RKO (cell line): ENCODE measurements around the gene COPRS.

Experiments
- DNase-seq: peaks from one replicate; pipeline ENCODE4 v3.0.0-alpha.2; 2016; ENCODE audit warnings: low spot score

Gene COPRS, protein sequence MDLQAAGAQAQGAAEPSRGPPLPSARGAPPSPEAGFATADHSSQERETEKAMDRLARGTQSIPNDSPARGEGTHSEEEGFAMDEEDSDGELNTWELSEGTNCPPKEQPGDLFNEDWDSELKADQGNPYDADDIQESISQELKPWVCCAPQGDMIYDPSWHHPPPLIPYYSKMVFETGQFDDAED

DNA sequence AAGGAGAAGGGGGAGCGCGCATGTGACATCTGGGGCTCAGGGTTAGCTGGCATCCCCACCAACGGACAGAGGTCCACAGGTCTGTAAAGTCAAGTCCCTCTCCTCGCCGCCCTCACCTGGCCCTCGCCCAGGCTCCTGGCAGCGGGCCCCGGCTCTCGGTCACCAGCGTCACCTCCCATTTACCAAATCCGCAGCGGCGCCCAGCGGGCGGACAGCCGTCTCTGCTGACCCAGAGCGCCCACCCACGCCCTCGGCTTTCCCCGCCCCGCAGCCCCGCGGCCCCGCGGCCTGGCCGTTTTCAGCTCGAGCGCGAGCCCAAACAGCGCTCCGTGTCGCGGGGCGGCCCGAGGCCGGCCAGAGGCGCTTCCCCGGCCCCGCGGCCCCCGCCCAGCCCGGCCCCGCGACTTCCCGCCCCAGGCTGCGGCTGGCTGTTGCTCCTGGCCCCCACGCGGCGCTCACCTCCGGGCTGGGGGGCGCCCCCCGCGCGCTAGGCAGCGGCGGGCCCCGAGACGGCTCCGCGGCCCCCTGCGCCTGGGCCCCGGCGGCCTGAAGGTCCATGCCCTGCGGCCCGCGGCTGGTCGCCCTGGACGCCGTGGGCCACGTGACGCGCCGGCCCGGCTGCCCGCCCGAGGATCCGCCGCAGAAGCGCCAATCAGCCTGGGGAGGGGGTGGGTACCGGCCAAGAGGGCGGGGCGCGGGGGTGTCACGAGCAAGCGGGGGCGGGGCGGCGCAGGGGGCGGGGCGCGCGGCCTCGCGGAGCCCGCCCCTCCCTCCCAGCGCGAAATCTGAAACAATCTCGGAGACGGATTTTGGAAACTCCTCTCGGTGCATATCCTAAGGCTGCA, at the start of gene COPRS:
COPRS (minus strand) TSS at position 603 of the 845 bp plus-strand sequence; CDS start at position 558, 45 bp downstream.
- peak; percentile 87 for DNase-seq

DNA sequence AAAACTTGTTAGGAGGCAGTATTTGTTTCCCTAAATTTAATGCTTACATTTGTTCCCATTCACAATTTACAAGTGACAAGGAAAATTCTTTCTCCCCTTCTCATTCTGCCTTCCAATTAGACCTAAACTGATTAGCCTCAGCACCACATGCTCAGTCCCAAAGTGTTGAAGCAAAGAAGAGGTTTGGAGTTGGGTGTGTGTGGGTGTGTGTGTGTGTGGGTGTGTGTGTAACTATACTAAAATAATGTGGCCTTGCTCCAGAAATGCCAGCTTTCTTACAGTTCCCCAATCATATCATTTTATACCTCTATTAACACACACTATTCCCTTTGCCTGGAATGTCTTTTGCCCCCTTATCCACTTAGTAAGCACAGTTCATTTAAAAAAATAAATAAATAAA, 49.3 kb upstream of the COPRS start:
- no peak for DNase-seq

DNA sequence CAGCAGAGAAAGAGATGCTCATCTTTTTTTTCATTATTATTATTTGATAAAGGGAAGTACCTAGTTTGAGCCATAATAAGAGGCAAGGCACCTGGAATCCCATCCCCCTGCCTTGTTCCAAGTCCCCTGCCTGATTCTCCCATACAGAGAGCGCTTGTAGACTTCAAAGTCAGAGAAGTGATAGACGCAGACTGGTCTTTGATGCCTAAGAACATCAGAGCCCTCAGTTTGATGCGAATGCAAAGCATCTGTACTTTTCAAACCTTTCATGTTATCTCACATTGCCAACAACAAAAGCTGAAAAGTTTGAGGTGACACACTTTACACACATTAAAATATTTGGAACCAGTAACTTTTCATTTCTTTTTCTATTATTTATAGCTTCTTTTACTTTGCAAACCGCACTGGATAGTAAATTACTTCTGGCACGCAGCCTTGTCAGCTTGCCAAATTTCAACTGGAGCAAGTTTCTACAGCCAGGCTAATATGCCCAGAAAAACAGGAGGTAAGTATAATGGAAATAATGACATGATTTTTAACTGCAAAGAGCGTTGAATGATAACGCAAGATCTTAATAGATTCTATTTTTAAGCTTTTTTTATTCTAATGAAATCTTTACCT, 48.4 kb upstream of the COPRS start:
- DNase-seq, result no peak

DNA sequence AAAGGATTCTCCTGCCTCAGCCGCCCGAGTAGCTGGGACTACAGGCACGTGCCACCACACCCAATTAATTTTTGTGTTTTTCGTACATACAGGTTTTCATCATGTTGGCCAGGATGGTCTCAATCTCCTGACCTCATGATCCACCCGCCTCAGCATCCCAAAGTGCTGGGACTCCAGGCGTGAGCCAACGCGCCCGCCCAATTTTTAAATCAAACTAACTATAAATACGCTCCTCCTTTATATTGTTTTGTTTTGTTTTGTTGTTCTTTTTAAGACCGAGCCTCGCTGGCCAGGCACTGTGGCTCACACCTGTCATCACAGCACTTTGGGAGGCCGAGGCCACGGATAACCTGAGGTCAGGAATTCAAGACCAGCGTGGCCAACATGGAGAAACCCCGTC, 44.4 kb upstream of the COPRS start:
- no peak for DNase-seq

DNA sequence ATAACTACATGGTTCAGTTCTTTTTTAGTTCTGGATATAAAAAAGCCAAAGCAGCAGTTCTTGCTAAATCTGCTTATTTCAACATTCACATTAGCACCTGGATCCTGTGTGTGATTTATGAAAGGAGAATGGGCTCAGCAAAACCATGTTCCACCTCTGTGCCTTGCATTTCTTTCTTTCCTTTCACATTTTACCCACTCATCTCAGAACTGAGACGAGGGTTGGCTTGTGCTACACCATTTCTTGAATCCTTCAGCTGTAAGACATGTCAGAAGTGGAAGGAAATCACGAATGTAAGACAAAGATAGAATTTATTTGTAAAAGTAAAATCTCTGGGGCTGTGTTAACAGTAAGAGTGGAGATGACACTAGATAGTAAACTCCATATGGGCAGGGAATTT, 43.6 kb upstream of the COPRS start:
- no peak for DNase-seq

DNA sequence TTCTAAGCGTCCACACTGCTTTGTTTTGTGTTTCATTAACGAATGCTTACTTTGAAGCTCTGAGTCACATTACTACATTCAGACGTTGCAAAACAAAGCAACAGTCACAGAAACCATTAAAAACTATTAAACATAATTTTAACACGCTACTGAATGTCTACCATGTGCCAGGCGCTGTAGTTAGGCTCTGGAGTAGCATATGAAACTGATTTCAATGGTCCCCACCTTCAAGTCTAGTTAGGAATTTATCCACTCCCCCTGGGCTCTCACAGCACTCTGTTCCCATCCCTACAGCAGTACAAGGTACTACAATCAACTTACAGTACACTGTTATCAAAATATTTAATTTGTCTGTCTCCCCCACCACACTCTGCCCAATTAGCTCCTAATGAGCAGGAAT, 41.8 kb upstream of the COPRS start:
- peak; percentile 56 for DNase-seq

DNA sequence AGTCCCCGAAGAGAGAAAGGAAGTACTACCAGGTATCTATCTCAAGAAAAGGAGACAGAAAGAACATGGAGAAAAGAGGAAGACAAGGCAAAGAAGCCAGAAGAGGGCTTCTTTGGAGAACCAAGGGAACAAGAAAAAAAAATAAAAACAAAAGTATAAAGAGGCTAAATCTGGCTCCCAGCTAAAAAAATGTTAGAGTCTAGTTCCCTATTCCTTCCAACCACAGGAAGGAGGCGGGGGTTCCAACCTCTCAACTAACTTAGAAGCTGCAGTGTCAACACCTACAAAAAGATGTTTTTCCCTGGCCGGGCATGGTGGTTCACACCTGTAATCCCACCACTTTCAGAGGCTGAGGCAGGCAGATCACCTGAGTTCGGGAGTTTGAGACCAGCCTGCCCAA, 29.1 kb upstream of the COPRS start:
- DNase-seq, result no peak

DNA sequence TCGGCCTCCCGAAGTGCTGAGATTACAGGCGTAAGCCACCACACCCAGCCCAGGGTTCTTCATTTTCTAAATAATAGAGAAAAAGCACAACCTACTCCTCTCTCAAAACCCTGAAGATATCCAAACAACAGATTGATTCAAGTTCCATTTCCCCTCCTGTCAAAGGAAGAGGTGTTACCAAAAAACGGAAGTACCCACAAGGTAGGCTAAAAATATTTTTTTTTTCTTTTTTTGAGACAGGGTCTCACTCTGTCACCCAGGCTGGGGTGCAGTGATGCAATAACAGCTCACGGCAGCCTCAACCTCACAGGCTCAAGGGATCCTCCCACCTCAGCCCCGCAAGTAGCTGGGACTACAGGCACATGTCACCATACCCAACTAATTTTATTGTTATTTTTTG, 23.5 kb upstream of the COPRS start:
- no peak for DNase-seq

DNA sequence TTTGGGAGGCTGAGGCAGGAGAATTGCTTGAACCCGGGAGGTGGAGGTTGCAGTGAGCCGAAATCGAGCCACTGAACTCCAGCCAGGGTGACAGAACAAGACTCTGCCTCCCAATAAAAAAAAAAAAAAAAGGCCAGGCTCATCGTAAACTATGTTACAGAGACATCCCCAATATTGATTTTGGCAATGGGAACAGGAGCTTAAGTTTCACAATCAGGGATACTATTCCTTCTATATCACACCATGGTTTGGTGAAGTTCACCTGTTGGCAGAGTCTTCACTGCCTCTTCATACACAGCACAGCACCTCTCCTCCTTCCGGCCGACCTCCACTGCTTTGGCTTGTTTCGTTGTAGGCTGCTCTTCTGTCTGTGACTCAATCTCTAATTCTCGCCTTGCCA, 21.3 kb upstream of the COPRS start:
- no peak for DNase-seq

DNA sequence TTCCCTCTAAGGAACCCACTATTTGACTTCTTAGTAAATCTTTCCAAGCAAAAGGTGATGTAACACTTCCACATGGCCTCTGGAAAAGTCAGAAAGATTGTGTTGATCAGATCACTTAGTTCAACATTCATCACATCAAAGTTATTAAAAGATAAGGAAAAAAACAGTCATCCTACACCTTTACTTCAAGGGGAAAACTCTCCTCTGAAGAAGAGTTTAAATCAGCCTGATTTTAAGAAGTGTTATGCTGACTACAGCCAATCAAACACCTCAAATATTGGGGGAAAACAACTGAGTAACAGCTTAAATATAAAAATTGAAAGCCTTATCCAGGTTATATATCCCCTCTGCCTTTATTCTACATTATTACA, 19.6 kb upstream of the COPRS start:
- no peak for DNase-seq

DNA sequence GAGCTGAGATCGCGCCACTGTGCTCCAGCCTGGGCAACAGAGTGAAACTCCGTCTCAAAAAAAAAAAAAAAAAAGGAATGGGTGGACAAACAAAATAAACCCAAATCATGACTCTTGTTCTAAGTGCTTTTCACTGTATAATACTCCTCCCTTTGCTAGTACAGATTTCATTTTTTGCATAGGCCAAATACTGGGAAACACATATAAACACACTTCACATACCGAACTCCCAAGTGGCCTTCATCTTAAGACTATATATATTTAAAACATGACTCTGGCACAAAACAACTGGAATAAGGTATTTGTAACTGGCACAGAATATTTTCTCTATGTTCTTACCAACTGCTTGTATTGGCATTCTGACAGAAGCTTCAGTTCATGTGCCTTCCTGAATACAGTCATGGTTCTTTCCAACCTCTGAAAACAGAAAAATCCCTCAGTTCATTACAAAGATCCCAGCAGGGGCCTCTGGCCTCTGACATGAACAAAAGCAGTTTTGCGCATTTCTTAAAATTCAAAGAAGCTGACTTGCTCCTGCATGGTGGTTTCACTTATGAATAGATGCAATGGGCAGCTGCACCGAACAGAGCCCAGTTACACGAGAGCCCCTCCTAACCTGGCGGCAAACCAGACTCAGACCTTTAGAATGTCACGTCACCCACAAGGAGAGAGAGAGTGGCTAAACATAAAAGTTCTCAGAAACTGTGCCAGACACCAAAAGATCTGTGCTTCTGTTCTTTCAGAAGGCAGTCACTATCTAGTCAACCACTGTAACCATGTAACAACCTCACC, 19.1 kb upstream of the COPRS start:
- DNase-seq, result no peak

DNA sequence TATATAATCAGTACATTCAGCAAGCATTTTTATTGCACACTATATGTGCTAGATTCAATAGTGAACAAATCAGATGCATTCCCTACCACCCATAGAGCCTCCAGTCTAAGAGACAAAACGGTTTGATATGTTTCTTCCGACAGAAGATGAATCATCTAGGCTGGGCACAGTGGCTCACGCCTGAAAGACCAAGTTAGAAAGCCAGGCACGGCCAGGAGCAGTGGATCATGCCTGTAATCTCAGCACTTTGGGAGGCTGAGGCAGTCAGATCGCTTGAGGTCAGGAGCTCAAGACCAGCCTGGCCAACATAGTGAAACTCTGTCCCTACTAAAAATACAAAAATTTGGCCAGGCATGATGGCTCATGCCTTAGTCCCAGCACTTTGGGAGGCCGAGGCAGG, 18.3 kb upstream of the COPRS start:
- DNase-seq, result no peak

DNA sequence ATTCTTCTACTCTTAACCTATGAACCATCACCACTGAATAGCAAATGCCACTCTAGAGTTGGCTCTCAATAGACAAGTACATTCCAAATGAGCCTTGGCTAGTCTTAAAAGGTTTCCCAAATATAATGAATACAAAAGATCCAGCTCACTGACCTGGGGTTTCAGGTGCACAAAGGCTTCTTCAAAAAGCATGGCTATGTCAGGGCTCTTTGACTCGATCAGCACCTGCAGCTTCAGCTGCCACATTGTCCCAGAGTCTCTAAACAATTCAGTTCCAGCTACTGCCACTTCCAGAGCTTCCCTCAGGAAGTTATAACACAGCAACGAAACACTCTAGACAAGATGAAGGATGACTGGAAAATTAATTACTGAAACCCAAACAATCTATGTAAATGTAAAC, 16.0 kb upstream of the COPRS start:
- DNase-seq, result no peak

DNA sequence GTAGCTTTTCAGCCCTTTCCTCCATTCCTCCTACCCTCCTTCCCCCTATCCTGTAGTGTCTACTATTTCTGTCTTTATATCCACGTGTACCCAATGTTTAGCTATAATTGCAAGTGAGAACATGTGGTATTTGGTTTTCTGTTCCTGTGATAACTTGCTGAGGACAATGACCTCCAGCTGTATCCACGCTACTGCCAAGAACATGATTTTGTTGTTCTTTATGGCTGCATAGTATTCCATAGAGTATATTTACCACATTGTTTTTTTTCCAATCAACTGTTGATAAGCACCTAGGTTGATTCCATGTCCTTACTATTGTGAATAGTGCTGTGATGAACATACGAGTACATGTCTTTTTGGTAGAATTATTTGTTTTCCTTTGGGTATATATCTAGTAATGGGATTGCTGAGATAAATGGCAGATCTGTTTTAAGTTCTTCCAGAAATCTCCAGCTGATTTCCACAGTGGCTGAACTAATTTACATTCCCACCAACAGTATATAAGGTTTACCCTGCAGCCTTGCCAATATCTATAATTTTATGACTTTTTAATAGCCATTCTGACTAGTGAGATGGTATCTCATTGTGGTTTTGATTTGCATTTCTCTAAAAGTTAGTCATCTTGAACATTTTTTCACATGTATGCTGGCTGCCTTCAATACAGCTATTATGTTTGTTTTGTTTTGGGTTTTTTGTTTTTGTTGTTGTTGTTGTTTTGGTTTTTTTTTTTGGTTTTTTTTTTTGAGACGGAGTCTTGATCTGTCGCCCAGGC, 10.9 kb upstream of the COPRS start:
- DNase-seq, result no peak

DNA sequence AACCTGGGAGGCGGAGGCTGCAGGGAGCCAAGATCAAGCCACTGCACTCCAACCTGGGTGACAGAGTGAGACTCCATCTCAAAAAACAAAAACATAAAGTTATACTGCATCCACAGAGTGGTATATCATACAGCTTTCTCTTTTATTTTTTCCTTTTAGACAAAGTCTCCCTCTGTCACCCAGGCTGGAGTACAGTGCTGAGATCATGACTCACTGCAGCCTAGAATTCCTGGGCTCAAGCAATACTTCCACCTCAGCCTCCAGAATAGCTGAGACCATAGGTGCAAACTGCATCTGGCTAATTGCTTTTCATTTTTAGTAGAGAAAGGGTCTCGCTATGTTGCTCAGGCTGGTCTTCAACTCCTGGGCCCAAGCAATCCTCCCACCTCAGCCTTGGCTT, 10.0 kb upstream of the COPRS start:
- no peak for DNase-seq

DNA sequence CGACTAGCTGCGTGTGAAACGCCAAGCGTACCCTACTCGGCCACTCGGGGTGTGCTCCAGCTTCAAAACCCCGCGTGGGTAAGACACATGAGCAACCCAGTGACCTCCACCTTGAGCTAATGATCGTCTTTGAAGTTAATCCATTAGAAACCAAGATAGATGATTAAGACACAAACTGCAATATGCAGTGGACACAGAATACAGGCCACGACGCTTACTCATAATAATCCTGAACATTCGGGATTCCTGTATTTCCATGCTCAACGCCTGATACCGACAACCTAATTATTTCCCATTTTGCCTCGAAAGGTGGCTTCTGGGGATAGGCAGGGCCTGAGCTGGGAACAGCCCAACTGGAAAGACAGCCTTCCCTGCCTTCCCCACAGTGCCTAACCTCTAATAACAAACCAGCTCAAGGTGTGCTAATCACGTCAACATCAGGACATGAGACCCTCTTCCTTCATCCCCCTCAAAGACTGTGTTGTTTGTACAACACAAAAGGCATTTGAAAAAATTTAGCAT, 504 bp upstream of the COPRS start:
- no peak for DNase-seq

DNA sequence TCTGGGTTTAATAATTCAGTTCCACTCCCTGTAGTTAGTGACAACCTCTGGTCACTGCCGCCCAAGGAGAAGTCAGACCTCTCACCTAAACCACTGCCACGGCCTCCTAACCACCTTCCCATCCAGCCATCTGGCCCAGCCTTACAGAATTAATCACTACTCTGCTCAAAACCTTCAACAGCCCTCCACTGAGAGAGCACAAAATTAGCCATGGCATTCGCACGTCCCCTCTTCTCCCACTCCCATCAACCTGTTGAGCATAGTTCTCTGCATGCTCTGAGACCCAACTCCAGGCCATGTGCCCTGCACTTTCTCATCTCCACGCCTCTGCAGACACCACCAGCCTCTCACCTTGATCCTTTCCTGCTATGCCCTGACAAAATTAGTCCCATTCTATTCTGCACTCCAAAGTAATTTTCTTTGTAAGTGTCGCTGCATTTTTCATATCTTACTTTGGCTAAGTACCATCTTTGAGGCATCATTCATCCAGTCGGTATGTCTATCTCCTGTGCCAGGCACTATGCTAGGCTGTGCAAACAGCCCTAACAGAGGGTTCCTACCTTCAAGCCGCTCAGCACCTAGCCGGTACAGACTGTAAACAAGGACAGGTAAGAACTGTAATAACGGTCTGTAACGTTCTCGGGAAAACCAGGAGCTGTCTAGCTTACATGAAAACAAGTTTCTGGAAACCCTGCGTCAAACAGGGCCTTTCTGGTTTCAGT, 963 bp downstream of the COPRS start:
- peak; percentile 28 for DNase-seq

DNA sequence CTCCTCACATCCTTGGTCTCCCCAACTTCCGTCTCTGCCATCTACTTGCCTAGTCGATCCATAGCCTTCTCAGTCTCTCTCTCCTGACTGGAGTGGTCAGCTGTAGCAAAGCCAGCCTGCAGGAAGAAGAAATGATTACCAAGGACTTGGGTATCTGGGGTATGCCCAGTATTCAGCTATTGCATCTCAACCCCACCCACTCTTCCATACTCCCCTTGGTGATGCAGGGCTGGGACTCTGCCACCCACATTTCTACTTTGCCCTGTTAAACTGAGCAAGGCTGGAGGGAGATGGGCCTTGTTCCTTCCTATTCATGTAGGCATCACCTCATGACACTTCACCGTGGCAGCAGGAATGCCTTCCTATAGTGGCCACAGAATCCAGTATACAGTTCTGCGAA, 2.3 kb downstream of the COPRS start:
- no peak for DNase-seq

DNA sequence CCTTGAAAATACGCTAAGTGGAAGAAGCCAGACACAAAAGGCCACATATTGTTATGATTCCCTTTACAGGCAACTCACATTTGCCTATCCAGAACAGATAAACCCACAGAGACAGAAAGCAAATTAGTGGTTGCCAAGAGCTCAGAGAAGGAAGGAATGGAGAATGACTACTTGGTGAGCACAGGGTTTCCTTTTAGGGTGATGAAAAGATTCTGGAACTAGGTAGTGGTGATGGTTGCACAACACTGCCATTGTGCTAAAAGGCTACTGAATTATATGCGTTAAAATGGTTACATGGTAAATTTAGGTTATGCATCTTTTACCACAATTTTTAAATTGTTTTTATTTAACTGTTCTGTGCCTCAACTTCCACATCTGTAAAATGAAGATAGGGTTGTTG, 4.4 kb downstream of the COPRS start:
- DNase-seq, result no peak

DNA sequence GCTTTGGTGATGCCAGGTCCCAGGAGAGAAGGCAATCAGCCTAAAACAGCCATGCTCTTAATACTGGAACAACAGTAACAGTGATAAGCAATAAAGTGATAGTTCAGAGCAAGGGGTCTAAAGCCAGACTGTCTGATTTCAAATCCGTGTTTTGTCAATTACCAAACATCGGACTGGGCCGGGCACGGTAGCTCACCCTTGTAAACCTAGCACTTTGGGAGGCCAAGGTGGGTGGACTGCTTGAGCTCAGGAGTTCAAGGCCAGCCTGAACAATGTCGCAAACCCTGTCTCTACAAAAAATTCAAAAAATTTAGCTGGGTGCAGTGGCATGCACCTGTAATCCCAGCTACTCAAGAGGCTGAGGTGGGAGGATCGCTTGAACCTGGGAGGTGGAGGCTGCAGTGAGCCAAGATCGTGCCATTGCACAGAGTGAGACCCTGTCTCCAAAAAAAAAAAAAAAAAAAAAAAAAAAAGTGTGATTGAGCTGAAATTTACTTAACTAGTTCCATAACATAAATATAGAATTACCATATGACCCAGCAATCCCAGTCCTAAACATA, 5.1 kb downstream of the COPRS start:
- DNase-seq, result no peak

DNA sequence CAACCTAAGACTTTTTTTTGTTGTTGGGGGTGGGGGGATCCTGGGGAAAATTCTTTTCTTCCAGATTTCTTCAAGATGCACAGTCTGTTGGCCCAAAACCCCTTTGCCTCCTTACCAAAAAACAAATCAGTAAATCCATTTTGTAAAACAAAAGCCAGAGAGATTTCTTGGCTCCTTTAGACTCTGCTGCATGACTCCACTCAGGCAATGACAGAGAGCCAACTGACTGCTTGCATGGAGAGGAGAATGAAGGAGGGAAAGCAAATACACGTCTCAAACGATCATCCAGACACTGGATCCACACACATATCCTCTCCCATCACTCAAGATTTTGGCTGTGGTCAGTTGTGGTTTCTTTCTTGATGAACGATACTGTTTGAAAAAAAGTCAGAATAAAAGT, 13.8 kb downstream of the COPRS start:
- DNase-seq, result no peak
